ENCODE measurements around the gene ACTL7A. TPM values are rescaled to one million over a fixed set of nuclear protein-coding genes. Genes with fewer than 3 reads are reported as not detected.
"Not testable (repeated sequence)": the region's sequence is repeated elsewhere in the genome, so short reads cannot be mapped to it uniquely, and the experiment has no call there.

Gene ACTL7A
- polyA plus RNA-seq, 4 donors, result not detected

- no peak for FAIRE-seq
- no peak overlapping the region for H3K4me3 ChIP-seq (ENCODE audit: low read depth in 1 of 3, low read length in 3 of 3)
- H3K27ac ChIP-seq (ENCODE audit: low read depth in 1 of 3, low read length in 2 of 3), result no peak overlapping the region
- no peaks in the 10 kb centered on the region for H3K4me1 ChIP-seq (ENCODE audit: control insufficient read depth in 3 of 3, insufficient read depth in 2 of 3, low read depth in 1 of 3, low read length in 2 of 3)
- H3K36me3 ChIP-seq (ENCODE audit: control insufficient read depth in 3 of 3, insufficient read depth in 2 of 3, low read depth in 1 of 3, low read length in 3 of 3), result peaks cover 16 to 36% (median 24%) of the 10 kb centered on the region in 3 donors
- no peaks in the 10 kb centered on the region for H3K27me3 ChIP-seq (ENCODE audit: control insufficient read depth in 3 of 3, insufficient read depth in 3 of 3, low read length in 3 of 3)
- H3K9me3 ChIP-seq (ENCODE audit: control insufficient read depth in 2 of 2, insufficient read depth in 1 of 2, low read depth in 1 of 2, low read length in 1 of 2), result peaks cover 0 to 1% of the 10 kb centered on the region in 2 donors
- DNase-seq, result no peak
- 93 to 97% (median 95%) methylated on average over 5 of the region's 5 CpGs for WGBS, 3 donors
Measured at GRCh38 chr9:108876425-108876824, 14.4 kb downstream of the ACTL7A start.

GRCh38 chr9:108877524-108877923 lies 15.5 kb downstream of the ACTL7A start:
- 88 to 94% (median 92%) methylated on average over 2 of the region's 2 CpGs for WGBS, 3 donors
- Histone ChIP-seq H3K27me3 (ENCODE audit: control insufficient read depth in 3 of 3, insufficient read depth in 3 of 3, low read length in 3 of 3) (no peaks in the 10 kb centered on the region), H3K4me1 (ENCODE audit: control insufficient read depth in 3 of 3, insufficient read depth in 2 of 3, low read depth in 1 of 3, low read length in 2 of 3) (no peaks in the 10 kb centered on the region), H3K27ac (ENCODE audit: low read depth in 1 of 3, low read length in 2 of 3) (no peak overlapping the region), H3K4me3 (ENCODE audit: low read depth in 1 of 3, low read length in 3 of 3) (no peak overlapping the region), H3K36me3 (ENCODE audit: control insufficient read depth in 3 of 3, insufficient read depth in 2 of 3, low read depth in 1 of 3, low read length in 3 of 3) (peaks cover 16 to 36% (median 24%) of the 10 kb centered on the region in 3 donors), H3K9me3 (ENCODE audit: control insufficient read depth in 2 of 2, insufficient read depth in 1 of 2, low read depth in 1 of 2, low read length in 1 of 2) (no peaks in the 10 kb centered on the region)
- no peak for FAIRE-seq
- DNase-seq, result no peak

GRCh38 chr9:108880738-108881316 lies 18.8 kb downstream of the ACTL7A start:
- H3K9me3 ChIP-seq (ENCODE audit: control insufficient read depth in 2 of 2, insufficient read depth in 1 of 2, low read depth in 1 of 2, low read length in 1 of 2), result no peaks in the 10 kb centered on the region
- H3K27ac ChIP-seq (ENCODE audit: low read depth in 1 of 3, low read length in 2 of 3), result no peak overlapping the region
- peaks cover 0 to 7% (median 3%) of the 10 kb centered on the region in 3 donors for H3K4me1 ChIP-seq (ENCODE audit: control insufficient read depth in 3 of 3, insufficient read depth in 2 of 3, low read depth in 1 of 3, low read length in 2 of 3)
- no peak overlapping the region for H3K4me3 ChIP-seq (ENCODE audit: low read depth in 1 of 3, low read length in 3 of 3)
- H3K36me3 ChIP-seq (ENCODE audit: control insufficient read depth in 3 of 3, insufficient read depth in 2 of 3, low read depth in 1 of 3, low read length in 3 of 3), result peaks cover 13 to 31% (median 20%) of the 10 kb centered on the region in 3 donors
- H3K27me3 ChIP-seq (ENCODE audit: control insufficient read depth in 3 of 3, insufficient read depth in 3 of 3, low read length in 3 of 3), result no peaks in the 10 kb centered on the region
- FAIRE-seq, result no peak
- no peak for DNase-seq
- WGBS, 3 donors, result 68 to 83% (median 75%) methylated on average over 3 of the region's 3 CpGs

GRCh38 chr9:108882052-108882888 lies 20.2 kb downstream of the ACTL7A start:
- 96 to 98% (median 96%) methylated on average over 6 of the region's 6 CpGs for WGBS, 3 donors
- FAIRE-seq, result no peak
- H3K27me3 ChIP-seq (ENCODE audit: control insufficient read depth in 3 of 3, insufficient read depth in 3 of 3, low read length in 3 of 3), result no peaks in the 10 kb centered on the region

GRCh38 chr9:108883085-108883484 lies 21.0 kb downstream of the ACTL7A start:
- WGBS, 3 donors, result 97 to 99% (median 98%) methylated on average over 3 of the region's 3 CpGs
- Histone ChIP-seq H3K4me3 (ENCODE audit: low read depth in 1 of 3, low read length in 3 of 3) (no peak overlapping the region), H3K4me1 (ENCODE audit: control insufficient read depth in 3 of 3, insufficient read depth in 2 of 3, low read depth in 1 of 3, low read length in 2 of 3) (peaks cover 0 to 17% (median 8%) of the 10 kb centered on the region in 3 donors), H3K36me3 (ENCODE audit: control insufficient read depth in 3 of 3, insufficient read depth in 2 of 3, low read depth in 1 of 3, low read length in 3 of 3) (peaks cover 10 to 24% (median 11%) of the 10 kb centered on the region in 3 donors), H3K27ac (ENCODE audit: low read depth in 1 of 3, low read length in 2 of 3) (no peak overlapping the region), H3K27me3 (ENCODE audit: control insufficient read depth in 3 of 3, insufficient read depth in 3 of 3, low read length in 3 of 3) (no peaks in the 10 kb centered on the region), H3K9me3 (ENCODE audit: control insufficient read depth in 2 of 2, insufficient read depth in 1 of 2, low read depth in 1 of 2, low read length in 1 of 2) (no peaks in the 10 kb centered on the region)
- DNase-seq (no peak), FAIRE-seq (no peak)

More at GRCh38 chr9:108882052-108882888, 20.2 kb downstream of the ACTL7A start:
- Histone ChIP-seq H3K4me3 (ENCODE audit: low read depth in 1 of 3, low read length in 3 of 3) (no peak overlapping the region), H3K4me1 (ENCODE audit: control insufficient read depth in 3 of 3, insufficient read depth in 2 of 3, low read depth in 1 of 3, low read length in 2 of 3) (peaks cover 0 to 15% (median 8%) of the 10 kb centered on the region in 3 donors), H3K9me3 (ENCODE audit: control insufficient read depth in 2 of 2, insufficient read depth in 1 of 2, low read depth in 1 of 2, low read length in 1 of 2) (no peaks in the 10 kb centered on the region), H3K27ac (ENCODE audit: low read depth in 1 of 3, low read length in 2 of 3) (no peak overlapping the region), H3K36me3 (ENCODE audit: control insufficient read depth in 3 of 3, insufficient read depth in 2 of 3, low read depth in 1 of 3, low read length in 3 of 3) (peaks cover 10 to 24% (median 14%) of the 10 kb centered on the region in 3 donors)
- DNase-seq, result no peak

GRCh38 chr9:108884701-108885100 lies 22.6 kb downstream of the ACTL7A start:
- 88 to 93% (median 90%) methylated on average over 3 of the region's 3 CpGs for WGBS, 3 donors
- DNase-seq (no peak), FAIRE-seq (no peak)
- H3K4me1 ChIP-seq (ENCODE audit: control insufficient read depth in 3 of 3, insufficient read depth in 2 of 3, low read depth in 1 of 3, low read length in 2 of 3), result peaks cover 0 to 17% (median 8%) of the 10 kb centered on the region in 3 donors
- no peaks in the 10 kb centered on the region for H3K27me3 ChIP-seq (ENCODE audit: control insufficient read depth in 3 of 3, insufficient read depth in 3 of 3, low read length in 3 of 3)
- H3K27ac ChIP-seq (ENCODE audit: low read depth in 1 of 3, low read length in 2 of 3), result no peak overlapping the region
- H3K4me3 ChIP-seq (ENCODE audit: low read depth in 1 of 3, low read length in 3 of 3), result no peak overlapping the region
- peaks cover 6 to 13% (median 9%) of the 10 kb centered on the region in 3 donors for H3K36me3 ChIP-seq (ENCODE audit: control insufficient read depth in 3 of 3, insufficient read depth in 2 of 3, low read depth in 1 of 3, low read length in 3 of 3)
- H3K9me3 ChIP-seq (ENCODE audit: control insufficient read depth in 2 of 2, insufficient read depth in 1 of 2, low read depth in 1 of 2, low read length in 1 of 2), result no peaks in the 10 kb centered on the region

GRCh38 chr9:108885643-108886348 lies 23.7 kb downstream of the ACTL7A start:
- peak overlapping the region in 1 of 3 donors; percentile 81 for H3K27ac ChIP-seq (ENCODE audit: low read depth in 1 of 3, low read length in 2 of 3)
- no peak overlapping the region for H3K4me3 ChIP-seq (ENCODE audit: low read depth in 1 of 3, low read length in 3 of 3)
- peaks cover 0 to 17% (median 8%) of the 10 kb centered on the region in 3 donors for H3K4me1 ChIP-seq (ENCODE audit: control insufficient read depth in 3 of 3, insufficient read depth in 2 of 3, low read depth in 1 of 3, low read length in 2 of 3)
- H3K9me3 ChIP-seq (ENCODE audit: control insufficient read depth in 2 of 2, insufficient read depth in 1 of 2, low read depth in 1 of 2, low read length in 1 of 2), result no peaks in the 10 kb centered on the region
- peaks cover 6 to 15% (median 7%) of the 10 kb centered on the region in 3 donors for H3K36me3 ChIP-seq (ENCODE audit: control insufficient read depth in 3 of 3, insufficient read depth in 2 of 3, low read depth in 1 of 3, low read length in 3 of 3)
- DNase-seq (peak; percentile 69 to 97), FAIRE-seq (no peak)
- no peaks in the 10 kb centered on the region for H3K27me3 ChIP-seq (ENCODE audit: control insufficient read depth in 3 of 3, insufficient read depth in 3 of 3, low read length in 3 of 3)
- WGBS, 3 donors, result 20 to 67% (median 27%) methylated on average over 1 of the region's 1 CpG

- DNase-seq; H3K9me3 ChIP-seq (ENCODE audit: control insufficient read depth in 2 of 2, insufficient read depth in 1 of 2, low read depth in 1 of 2, low read length in 1 of 2); FAIRE-seq; H3K27me3 ChIP-seq (ENCODE audit: control insufficient read depth in 3 of 3, insufficient read depth in 3 of 3, low read length in 3 of 3); H3K4me3 ChIP-seq (ENCODE audit: low read depth in 1 of 3, low read length in 3 of 3): not testable (repeated sequence)
- Histone ChIP-seq H3K27ac (ENCODE audit: low read depth in 1 of 3, low read length in 2 of 3) (peak overlapping the region in 1 of 3 donors; percentile 78), H3K4me1 (ENCODE audit: control insufficient read depth in 3 of 3, insufficient read depth in 2 of 3, low read depth in 1 of 3, low read length in 2 of 3) (peaks cover 0 to 17% (median 8%) of the 10 kb centered on the region in 3 donors), H3K36me3 (ENCODE audit: control insufficient read depth in 3 of 3, insufficient read depth in 2 of 3, low read depth in 1 of 3, low read length in 3 of 3) (peaks cover 8 to 21% (median 8%) of the 10 kb centered on the region in 3 donors)
- 91 to 94% (median 91%) methylated on average over 3 of the region's 3 CpGs for WGBS, 3 donors
Measured at GRCh38 chr9:108886594-108887271, 24.7 kb downstream of the ACTL7A start.

Measured in small intestine (tissue), 7 donors.